G401.6 (cell line): ENCODE data around the gene TSPEAR.

Experiments
- FAIRE-seq: peaks from 2 replicates; lab custom pipeline; 2012; peaks lifted over from hg19 to GRCh38; lab: Jason Lieb, UNC

The TSPEAR gene

DNA sequence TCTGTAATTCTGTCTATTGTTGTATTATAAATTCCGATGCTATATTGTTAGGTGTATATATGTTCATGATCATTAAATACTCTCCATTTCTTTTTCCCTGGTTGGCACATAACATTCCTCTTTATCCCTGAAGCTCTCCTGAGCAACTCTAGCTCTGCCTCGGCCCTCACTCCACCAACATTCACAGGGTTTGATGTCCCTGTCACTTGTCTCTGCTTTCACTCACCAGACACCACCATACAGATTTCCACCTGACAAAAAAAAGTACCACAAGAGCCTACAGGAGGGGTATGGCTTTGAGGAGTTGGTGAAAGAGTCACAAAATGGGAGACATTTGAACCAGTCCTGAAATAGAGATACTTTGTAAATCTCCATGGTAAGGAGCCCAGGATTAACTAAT is 8.8 kb upstream of the TSPEAR start:
- no peak for FAIRE-seq

DNA sequence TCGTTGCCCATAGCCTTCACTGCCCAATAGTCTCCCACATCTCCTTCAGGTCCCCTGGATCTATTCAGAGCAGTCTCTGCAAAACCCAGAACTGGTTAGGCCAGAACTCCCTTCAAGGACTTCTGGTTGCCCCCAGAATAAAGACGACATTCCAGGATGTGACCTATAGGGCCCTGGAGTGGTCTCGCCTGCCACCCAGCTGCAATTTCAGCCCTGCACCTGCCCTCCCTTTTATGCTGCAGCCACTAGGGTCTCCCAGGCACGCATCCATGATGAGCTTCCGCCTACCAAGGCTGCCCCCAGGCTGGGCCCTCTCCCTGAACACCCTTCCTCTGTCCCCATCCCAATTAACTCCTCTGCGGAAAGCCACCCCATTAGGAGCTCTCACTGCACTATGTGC is 7.2 kb upstream of the TSPEAR start:
- FAIRE-seq: no peak

DNA sequence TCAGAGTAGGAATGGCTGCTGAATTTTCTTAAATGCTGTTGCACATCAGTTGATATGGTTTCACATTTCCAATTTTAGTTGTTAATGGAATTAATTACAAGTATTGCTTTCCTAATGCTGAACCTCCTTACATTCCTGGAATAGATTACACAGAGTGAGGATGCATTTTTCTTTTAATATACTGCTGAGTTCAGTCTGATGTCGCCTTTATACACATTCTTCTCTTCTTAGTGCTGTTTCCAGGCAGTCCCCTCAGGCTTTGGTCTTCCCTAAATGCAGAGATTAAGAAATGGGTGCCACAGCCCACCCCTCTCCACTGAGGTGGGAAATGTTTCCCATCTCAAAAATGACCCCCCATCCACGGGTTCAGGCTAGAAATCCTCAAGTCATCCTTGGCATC is 6.7 kb upstream of the TSPEAR start:
- FAIRE-seq: no peak

DNA sequence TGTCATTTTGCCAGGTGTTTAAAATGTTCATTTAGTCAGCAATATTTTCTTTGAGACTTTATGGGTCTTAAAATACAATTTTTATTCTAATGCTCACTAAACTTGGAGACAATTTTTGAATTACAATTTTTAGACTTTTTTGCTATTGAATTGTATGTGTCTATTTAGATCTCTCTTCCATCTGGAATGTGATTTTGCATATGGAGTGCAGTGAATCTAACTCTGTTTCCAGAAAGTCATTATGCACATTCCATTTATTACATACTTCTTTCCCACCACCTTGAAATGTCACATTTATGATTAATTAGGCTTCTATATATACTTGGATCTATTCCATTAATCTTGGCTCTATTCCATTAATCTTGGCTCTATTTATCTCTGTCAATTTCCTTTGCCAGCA is 5.6 kb upstream of the TSPEAR start:
- FAIRE-seq: no peak

DNA sequence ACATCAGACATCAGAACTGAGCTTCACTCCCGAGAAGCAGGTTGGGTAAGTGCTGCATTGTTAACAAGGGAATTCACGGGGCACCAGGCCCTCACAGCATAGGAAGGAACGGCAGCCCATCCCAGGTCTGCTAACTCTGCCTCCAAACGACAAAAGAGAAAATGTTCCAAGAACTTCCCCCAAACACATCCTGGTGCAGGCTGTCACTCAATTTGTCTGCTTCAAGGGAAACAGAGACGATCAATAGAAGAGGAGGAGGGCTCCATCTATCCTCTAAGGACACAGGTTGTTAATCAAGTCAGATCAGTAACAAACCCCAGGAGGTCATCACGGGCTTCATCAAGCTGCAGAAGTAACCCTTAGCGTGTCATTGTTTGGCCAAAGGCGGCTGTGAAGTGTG is 3.5 kb upstream of the TSPEAR start:
- FAIRE-seq: no peak

DNA sequence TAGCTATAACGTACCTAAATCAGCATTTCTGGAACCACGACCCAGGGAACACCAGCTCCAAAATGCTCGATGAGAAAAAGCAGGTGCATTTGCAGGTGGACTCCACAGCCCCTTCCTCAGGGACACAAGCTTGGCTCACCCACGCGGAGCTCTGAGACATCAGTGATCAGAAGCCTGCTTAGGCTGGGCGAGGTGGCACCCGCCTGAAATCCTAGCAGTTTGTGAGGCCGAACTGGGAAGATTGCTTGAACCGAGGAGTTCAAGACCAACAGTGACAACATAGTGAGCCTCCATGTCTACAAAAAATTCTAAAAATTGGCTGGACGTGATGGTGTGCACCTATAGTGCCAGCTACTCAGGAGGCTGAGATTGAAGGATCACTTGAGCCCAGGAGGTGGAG is 2.5 kb upstream of the TSPEAR start:
- FAIRE-seq: no peak

DNA sequence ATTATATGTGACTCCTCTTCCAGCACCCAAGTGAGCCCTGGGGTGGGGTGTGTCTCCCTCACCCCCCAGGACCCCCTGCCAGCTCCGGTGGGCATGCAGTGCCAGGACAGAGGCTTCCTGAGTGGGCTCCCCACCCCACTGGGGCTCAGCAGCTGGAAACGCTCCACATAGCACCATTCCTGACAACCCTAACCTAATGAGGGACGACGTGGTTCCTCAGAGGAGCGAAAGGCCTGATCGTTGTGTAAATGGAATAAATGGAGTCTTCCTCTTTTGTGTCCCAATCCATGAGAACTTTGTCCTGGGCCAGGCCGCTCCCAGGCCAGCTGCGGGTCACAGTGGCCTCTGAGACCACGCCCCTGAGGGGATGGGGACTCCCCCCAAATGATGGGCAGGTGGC is 1.8 kb upstream of the TSPEAR start:
- FAIRE-seq: no peak

DNA sequence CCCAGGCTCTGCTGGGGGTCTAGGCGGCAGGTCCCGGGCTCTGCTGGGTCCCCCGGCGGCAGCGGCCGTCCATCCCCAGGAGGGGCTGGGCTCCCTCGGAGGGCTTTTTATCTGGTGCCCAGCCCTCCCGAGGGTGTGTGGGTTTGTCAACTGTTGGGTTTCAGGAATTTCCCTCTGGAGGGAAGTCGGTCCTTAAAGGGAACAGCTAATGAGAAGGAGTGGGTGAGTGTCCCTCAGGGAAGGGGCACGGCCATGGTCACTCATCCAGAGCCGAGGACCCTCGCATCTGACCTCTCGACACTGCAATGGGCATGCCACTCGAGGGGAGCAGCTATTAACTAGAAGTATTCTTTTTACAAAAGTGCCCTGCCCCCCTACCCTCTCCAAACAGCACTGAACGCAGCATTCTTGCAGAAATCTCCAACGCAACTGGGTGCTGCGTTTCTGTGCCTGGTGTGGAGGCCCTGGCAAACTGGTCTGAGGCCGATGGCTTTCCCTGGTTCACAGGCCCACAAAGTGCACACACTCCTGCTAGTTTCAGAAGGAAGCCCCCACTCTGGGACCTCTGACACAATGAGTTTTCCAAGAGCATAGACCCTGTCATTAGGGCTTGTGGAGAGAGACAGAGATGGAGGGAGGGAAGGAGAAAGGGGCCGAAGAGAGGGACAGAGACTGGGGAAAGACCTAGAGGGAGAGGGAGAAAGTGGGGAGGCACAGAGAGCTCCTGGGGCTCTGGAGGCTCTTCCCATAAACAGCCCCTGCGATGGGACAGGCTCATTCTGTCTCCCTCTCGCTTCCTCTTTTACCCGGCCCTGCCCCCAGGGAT is 1.0 kb upstream of the TSPEAR start:
- no peak for FAIRE-seq

DNA sequence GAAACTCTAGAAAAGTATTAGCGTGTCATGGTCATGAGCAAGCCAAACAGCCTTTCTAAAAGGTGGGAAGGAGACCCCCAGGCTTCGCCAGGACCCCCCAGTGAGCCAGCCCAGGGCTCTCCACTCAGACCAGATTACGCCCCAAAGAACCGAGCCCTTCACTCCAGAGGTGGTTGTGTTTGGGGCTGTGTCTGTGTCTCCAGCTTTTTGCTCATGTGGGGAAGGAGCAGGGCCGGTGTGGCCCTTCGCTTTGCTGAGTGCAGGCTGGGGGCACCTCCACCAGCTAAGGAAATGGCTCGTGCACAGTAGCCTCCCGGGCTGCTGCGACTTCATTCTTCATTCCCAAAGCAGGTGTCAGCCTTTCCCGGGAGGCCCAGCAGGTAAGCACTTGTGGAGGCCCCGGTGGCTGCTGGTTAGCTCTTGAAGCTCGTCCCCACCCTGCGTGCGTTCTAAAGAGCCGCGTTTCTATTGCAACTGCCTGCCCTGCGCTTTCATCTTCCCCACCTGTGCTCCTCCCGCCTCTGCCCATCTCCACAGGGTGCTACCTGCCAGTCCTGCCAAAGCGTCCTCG is 531 bp downstream of the TSPEAR start:
- no peak for FAIRE-seq

DNA sequence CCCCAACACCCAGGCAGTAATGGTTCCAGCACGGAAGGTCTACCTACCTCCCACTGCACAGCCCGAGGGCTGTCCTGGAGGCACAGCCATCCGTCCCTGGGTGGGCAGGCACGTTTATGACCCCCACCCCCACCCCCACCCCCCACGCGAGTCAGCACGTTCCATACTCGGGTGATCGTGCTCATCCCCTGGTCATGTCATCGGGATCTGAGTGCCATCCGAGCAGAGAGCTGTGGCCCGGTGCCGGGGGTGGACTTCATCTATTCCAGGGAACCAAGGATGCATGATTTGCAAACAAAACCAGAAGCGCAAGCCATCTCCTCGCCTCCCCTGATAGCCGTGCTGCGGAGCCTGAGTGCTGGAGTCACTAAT is 1.1 kb downstream of the TSPEAR start:
- no peak for FAIRE-seq

DNA sequence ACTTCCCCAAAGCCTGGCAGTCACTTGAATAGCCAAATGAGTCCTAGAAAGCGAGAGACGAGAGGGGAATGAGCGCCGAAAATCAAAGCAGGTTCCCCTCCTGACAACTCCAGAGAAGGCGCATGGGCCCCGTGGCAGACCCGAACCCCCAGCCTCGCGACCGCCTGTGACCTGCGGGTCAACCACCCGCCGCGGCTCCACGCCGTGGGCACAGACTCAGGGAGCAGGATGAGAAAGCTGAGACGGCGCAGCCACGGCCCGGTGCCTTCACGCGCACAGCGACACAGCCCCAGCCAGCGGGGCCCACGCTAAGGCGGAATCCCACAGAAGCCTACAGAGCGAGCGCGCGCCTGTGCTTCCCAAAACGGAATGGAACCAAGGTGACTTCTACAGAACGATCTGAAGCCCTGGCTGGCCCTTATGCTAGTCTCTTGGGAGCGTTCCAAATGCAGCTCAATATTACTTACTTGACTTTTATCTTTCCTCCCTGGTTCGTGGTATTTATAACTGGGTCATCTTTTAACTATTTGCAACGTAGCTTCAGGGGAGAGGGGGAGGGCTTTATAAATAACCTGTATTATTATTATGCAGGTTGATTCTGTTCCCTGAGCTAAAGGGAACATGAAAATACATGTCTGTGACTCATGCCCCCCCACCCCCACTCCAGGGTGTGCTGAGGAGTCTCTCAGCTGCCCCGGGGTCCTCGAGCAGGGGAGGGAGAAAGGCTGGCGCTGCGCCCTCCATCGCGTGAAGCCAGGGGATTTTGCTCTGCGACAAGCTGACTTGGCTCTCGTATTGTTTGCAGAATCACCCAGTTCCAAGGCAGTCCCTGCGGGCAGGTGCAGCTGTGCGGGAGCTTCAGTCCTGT is 1.7 kb downstream of the TSPEAR start:
- FAIRE-seq: no peak

DNA sequence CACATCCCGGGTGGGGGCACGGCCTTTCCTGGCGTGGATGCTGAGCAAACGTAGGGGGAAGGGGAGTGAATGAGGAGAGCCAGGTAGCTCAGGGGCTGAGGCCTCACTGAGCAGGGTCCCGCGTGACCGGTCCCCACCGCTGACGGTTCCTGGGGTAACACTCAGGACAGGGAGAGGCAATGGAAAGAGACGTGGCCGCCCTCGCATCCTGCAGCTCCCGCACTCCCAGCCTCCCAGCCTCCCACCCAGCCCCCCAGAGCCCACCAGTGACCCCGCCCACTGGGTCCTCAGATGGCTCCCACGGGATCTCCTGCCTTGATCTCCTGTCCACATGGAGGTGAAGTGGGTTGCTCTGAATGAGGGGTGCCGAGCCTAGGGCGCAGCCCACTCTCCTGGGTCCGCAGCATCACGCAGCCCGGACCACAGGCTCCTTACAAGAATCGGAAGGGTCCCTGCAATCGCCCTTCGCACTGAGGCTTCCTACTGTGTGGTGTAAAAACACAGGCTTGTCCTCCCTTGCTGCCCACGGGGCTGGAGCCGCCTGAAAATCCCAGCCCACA is 2.4 kb downstream of the TSPEAR start:
- no peak for FAIRE-seq

DNA sequence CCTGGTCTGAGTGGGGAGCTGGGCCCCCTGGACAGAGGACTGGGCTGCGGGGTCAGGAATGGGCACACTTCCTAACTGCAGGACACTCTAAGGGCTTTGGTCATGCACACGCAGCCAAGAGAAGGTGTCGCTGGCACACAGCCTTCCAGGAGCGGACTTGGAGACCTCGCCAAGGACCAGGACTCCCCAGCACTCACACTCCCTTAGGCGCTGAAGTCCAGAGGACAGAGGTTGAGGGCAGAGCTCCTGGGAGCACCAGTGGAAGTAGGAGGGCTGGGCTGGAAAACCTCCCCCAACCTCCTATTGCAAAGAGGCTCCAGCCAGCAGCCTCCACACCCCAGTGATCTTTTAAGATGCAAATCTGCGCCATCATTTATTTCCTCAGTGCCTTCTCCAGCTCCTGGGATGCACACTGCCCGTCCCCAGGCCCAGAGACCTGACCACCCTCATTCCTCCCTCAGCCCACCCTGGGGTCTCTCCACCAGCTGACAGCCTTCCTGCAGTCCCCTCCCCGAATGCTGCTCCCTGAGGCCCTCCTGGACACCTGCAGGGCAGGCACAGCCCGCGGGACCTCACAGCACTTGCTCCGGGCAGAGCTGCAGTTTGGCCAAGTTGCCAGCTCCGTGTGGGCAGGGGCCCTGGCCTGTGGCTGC is 3.0 kb downstream of the TSPEAR start:
- FAIRE-seq: no peak

DNA sequence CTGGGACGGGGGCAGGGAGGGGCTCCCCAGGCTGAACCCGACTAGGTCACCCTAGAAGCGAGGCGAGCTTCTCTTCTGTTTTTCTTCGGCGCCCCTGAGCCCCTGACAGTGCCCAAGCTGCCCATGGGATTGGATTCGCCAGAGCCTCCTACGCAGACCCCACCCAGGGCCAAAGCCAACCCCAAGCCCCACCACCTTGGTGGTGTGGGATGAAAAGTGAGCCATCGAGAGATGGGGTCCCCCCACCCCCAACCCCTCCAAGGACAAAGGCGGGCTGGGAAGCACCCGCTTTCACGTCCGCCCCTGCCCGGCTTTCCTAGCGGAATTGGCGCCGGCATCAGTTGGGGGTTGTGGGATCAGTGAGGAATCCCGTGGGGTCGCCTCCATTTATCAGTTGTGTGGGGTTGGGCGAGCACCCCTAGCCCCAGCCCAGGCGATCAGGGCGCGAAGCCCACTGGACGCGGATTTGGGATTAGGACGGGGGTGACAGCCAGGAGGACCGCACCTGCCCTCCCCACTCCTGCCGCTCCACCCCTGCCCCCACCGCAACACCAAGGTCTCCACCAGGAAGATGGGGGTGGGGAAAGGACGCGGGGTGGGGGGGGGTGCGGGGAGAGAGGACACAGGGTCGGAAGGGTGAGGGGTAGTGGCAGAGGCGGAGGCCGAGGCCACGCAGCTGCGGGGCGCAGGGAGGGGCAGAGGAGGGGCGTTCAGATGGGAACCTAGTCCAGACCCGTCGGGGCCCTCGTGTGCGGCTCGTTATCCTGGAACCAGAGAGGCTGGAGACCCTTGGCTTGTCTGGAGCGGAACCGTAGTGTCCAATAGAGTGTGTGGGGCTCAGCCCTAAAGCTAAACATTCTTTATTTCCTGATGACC is 4.4 kb downstream of the TSPEAR start:
- no peak for FAIRE-seq

DNA sequence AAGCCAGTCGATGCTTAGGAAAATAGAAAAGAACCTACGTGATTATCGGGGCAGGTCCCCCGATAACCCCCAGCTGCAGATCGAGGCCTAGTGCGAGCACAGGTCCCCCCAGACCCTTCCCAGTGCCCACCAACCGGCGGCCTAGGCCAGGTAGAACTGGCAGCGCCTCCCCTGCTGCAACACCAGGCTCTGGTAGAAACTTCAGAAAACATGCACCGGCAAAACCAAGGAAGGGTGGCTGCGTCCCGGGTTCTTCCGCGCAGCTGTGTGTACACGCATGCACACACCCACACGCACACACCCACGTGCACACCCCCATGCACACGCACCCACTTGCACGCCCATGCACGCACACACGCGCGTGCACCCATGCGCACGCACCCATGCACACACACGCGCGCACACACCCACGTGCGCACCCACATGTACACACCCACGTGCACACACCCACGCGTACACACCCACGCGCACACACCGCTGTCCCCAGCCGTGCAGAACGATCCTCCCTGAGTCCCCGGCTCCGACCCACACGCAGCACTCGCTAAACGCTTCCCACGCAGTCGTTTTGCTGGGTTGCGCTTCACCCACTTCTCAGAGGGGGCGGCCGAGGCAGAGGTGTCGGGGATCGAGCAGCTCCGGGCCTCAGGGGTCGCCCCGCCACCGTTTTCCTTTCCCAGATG is 5.2 kb downstream of the TSPEAR start:
- no peak for FAIRE-seq

DNA sequence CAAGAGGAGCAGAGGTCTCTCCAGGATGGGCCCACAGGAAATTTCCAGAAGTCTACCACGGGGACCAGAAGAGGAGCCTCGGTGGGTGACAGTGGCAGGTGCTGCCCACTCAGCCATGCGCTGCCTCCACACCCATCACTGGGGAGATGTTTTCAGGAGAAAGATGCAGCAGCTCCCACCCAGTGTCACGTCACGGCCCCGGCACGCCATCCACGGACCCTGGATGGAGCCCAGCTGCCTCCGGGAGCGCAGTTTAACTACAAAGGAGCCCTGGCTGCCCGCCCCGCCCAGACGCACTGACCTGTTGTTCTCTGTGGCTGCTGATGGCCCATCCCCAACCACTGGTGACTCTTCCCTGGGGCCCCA is 6.8 kb downstream of the TSPEAR start:
- FAIRE-seq: no peak

DNA sequence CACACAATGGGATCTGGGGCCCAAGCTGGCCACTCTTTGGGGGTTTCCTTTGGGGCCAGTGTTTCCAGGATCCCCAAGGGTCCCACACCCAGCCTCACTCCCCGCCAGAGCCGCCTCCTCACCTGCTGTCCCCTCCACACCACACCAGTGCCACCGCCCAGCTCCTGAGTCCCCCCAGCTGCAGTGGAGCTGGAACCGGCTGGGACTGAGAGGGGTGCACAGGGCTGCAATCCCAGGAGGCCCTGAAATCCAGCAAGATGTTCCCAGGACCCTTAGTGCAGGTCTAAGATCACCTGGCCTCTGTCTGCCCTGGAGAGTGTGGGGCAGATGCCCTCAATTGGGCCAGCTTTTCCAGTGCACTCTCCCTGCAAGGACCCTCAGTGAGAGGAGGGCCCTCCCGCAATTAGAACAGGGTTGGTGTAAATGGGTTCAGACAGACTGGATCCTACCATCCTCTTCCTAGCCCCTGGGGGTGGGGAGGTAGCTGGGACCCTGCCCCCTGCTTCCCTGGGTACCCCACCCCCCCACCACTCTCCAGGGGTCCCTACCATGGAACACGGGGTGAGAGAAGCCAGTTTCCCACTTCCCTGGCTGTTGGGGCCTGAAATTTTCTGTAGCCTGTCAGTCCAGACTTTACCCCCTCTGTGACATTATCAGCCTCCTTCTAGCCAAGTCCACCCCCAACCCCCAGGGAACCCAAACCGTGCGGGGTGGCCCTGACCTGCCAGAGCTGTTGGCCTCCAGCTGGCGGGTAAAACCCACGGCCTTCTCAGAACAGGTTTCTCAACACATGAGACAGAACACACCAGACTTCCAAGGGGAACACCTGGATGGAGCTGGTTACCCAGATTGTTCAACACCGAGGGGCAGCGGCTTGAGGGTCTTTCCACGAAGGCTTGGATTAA is 7.4 kb downstream of the TSPEAR start:
- FAIRE-seq: no peak

DNA sequence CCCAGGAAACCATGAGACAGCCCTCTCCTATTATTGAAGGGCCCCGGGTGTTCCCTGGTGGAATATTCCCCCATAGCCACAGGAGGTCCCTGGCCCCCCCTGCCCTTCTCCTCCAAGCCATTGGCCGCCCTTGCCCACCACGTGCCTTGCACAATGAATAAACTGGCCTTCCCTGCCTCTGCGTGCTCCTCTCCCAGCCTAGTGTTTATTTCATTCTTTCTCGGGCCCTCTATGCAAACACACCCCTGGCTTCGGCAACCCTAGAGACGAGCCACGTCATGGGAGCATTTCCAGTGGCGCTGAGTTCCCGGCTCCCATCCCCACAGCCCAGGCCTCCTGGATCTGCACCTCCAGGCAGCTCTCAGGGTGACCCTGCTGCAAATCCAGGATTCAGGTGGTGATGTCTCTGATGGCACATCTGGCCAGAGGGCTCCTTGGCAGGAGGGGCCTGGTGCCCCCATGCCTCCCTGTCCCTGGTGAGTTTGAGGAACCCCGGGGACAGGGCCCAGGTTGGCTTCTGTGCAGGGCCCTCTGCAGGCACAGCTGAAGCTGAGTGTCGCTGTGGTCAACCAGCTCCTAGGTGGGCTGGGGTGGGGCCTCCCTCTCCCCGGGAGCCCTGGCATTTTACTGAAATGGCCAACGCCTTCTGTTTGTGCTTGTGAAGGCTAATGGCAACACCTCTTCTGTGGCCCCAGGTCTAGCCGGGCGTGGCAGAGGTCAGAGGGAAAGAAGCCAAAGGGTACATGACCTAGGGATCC is 8.2 kb downstream of the TSPEAR start:
- no peak for FAIRE-seq
